Calu3 (cell line): Measurements from ENCODE around the gene KCNMB1. TPM values are rescaled to one million over a fixed set of nuclear protein-coding genes. Genes with fewer than 3 reads are reported as not detected.

Experiments used
- BruUV-seq: library from RNA; stranded (reverse); fragments of 400-500 nt; replicated peaks from 2 replicates; lab custom pipeline; 2021; lab: Mats Ljungman, UMichigan
- CTCF ChIA-PET: fragments of 300-600 bp; sonication (Branson Sonifier 250); formaldehyde crosslinking; loops from one replicate; lab custom pipeline; 2022; ENCODE audit warnings: antibody characterized with exemption; lab: Charles Lee
- DNase-seq: peaks from one replicate; pipeline ENCODE4 v3.0.0; 2022
- H3K27ac Mint-ChIP-seq: one replicate; pipeline ENCODE4 v1.8.0; 2022; ENCODE audit warnings: mixed read lengths; ENCODE audit not compliant: unreplicated experiment
- H3K27me3 Mint-ChIP-seq: one replicate; pipeline ENCODE4 v1.8.0; 2022; ENCODE audit warnings: mixed read lengths; ENCODE audit not compliant: unreplicated experiment
- H3K36me3 Mint-ChIP-seq: one replicate; pipeline ENCODE4 v1.8.0; 2022; ENCODE audit warnings: mild to moderate bottlenecking, moderate library complexity, mixed read lengths; ENCODE audit not compliant: insufficient read depth, unreplicated experiment
- H3K4me1 Mint-ChIP-seq: one replicate; pipeline ENCODE4 v1.8.0; 2022; ENCODE audit warnings: mild to moderate bottlenecking, low read depth, mixed read lengths; ENCODE audit not compliant: unreplicated experiment
- H3K4me3 Mint-ChIP-seq: one replicate; pipeline ENCODE4 v1.8.0; 2022; ENCODE audit warnings: mild to moderate bottlenecking, low read depth, moderate library complexity, mixed read lengths; ENCODE audit not compliant: unreplicated experiment
- H3K9me3 Mint-ChIP-seq: one replicate; pipeline ENCODE4 v1.8.0; 2022; ENCODE audit warnings: low read depth, mixed read lengths; ENCODE audit not compliant: unreplicated experiment
- CTCF ChIP-seq: fragments of 200-600 bp; IDR thresholded peaks from one replicate; pipeline ENCODE4 v1.8.0; 2022; ENCODE audit warnings: antibody characterized with exemption; ENCODE audit not compliant: unreplicated experiment
- intact Hi-C: fragments of 100-400 bp; cut with micrococcal nuclease; formaldehyde crosslinking; loops from one replicate; pipeline ENCODE4 v1.10.0; 2022; ENCODE audit not compliant: unreplicated experiment
- total RNA-seq: library from RNA; stranded (reverse); gene quantifications from 2 replicates; pipeline ENCODE4 v1.2.3, GENCODE V29; 2022

Gene KCNMB1
- total RNA-seq, 1 experiment from 2014 or later, result not detected

GRCh38 chr5:170389550-170389892 is 354 bp upstream of the KCNMB1 start:
- no peak overlapping the region for H3K4me3 Mint-ChIP-seq
- H3K36me3 Mint-ChIP-seq, result no peaks in the 10 kb centered on the region
- no peaks in the 10 kb centered on the region for H3K4me1 Mint-ChIP-seq
- TF ChIP-seq CTCF, result no peak
- H3K27me3 Mint-ChIP-seq, result peaks cover 93% of the 10 kb centered on the region
- intact Hi-C loops, result no loop called here
- H3K27ac Mint-ChIP-seq, result no peak overlapping the region
- no peak for DNase-seq
- CTCF ChIA-PET, result interaction anchor here (0.6 kb wide), 1 partner anchor 15 kb away, joined by 4 read pairs; no protein-coding TSS in a partner anchor
- no TSS peak for BruUV-seq
- H3K9me3 Mint-ChIP-seq, result no peaks in the 10 kb centered on the region

DNA sequence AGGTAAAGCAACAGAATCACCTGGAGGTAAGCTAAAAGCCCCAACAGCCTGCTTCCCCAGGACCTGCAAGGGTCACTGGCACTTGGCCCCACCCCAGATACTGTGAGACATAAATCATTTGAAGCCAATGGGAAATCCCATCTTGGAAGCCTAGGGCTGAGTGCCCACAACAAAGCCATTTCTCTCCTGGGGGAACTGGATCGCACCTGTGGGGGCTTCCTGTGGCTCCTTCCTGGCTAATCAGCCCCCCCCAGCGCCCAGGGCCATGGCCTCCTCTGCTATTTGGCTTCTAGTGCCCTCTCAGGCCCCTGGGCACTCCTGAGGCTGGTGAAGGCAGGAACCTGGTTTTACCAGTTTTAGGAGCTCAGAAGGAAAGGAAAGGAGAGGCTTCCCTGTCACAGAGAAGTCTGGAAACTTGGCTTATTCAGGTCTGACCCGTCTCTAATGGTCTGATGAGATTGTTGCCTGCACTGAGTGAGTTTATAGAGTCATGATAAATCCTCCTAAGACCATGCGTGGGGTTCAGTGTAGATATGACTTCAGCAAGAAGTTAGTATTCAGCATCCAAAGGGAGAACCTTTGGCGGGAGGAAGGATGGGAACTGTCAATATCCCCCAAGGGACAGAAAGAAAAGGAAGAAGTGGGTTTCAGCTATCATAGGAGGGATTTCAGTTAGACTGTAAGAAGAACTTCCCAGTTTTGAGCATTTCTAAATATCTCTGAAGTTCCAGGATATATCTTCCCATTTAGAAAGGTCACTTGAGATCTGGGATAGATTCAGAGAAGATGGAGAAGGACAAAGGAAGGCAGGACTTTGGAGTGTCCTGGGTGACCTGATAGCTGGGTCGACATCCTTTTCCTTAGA is 1.2 kb downstream of the KCNMB1 start:
- no TSS peak for BruUV-seq
- intact Hi-C loops, result no loop called here
- Mint-ChIP-seq H3K27me3 (peaks cover 93% of the 10 kb centered on the region), H3K9me3 (no peaks in the 10 kb centered on the region), H3K36me3 (no peaks in the 10 kb centered on the region), H3K4me3 (no peak overlapping the region), H3K4me1 (no peaks in the 10 kb centered on the region), H3K27ac (no peak overlapping the region)
- CTCF ChIA-PET, result no interaction called here
- no peak for TF ChIP-seq CTCF
- no peak for DNase-seq

- BruUV-seq, result no TSS peak
- Mint-ChIP-seq H3K36me3 (no peaks in the 10 kb centered on the region), H3K9me3 (no peaks in the 10 kb centered on the region), H3K27me3 (peaks cover 93% of the 10 kb centered on the region), H3K4me3 (no peak overlapping the region), H3K27ac (no peak overlapping the region), H3K4me1 (no peaks in the 10 kb centered on the region)
- DNase-seq, result no peak
- CTCF ChIA-PET, result interaction anchor here (0.6 kb wide), 1 partner anchor 237 kb away, joined by 3 read pairs; no protein-coding TSS in a partner anchor
- intact Hi-C loops, result no loop called here
- no peak for TF ChIP-seq CTCF
Observed at GRCh38 chr5:170386743-170387395, 2.3 kb downstream of the KCNMB1 start.

GRCh38 chr5:170383227-170383626 is 5.9 kb downstream of the KCNMB1 start:
- H3K9me3 Mint-ChIP-seq, result no peaks in the 10 kb centered on the region
- no peaks in the 10 kb centered on the region for H3K4me1 Mint-ChIP-seq
- no peak for DNase-seq
- no TSS peak for BruUV-seq
- no peak overlapping the region for H3K4me3 Mint-ChIP-seq
- H3K27ac Mint-ChIP-seq, result no peak overlapping the region
- H3K36me3 Mint-ChIP-seq, result no peaks in the 10 kb centered on the region
- CTCF ChIA-PET, result no interaction called here
- no peak for TF ChIP-seq CTCF
- H3K27me3 Mint-ChIP-seq, result peaks cover 84% of the 10 kb centered on the region
- intact Hi-C loops, result no loop called here
